Heart left ventricle (tissue), 16 donors: Measurements from ENCODE around the gene HMGN1. TPM values are rescaled to one million over a fixed set of nuclear protein-coding genes. Genes with fewer than 3 reads are reported as not detected.
A peak's percentile ranks its signal among the peaks of the same experiment; 100 is the strongest.
"Not testable (repeated sequence)": the region's sequence is repeated elsewhere in the genome, so short reads cannot be mapped to it uniquely, and the experiment has no call there.

ENCODE experiments used
- ATAC-seq, 4 donors: fragments of 200-7000 bp; cut with Tn5 transposase; one replicate each; pipeline ENCODE4 v1.9.1; 2020 to 2022; ENCODE audit warnings: moderate library complexity in 4 of 4, mild to moderate bottlenecking in 3 of 4, moderate number of reproducible peaks in 1 of 4
- DNase-seq, 5 donors: peaks; one replicate each; pipeline ENCODE4 v3.0.0-alpha.2; 2020
- H3K27ac ChIP-seq, 12 donors: fragments of 200-600 bp; sonication (generic) in 4 of 12; one replicate each; pipeline versions ENCODE4 v1.5.0 to v1.8.0; 2016 to 2022; ENCODE audit warnings: mild to moderate bottlenecking in 2 of 12
- H3K27me3 ChIP-seq, 9 donors: fragments of 200-600 bp; sonication (generic) in 2 of 9; one replicate each; pipeline versions ENCODE4 v1.5.1 to v1.8.0; 2016 to 2022; ENCODE audit warnings: mild to moderate bottlenecking in 3 of 9
- H3K36me3 ChIP-seq, 9 donors: fragments of 200-600 bp; sonication (generic) in 2 of 9; one replicate each; pipeline versions ENCODE4 v1.5.0 to v1.8.0; 2018 to 2022; ENCODE audit warnings: mild to moderate bottlenecking in 2 of 9
- H3K4me1 ChIP-seq, 12 donors: fragments of 200-600 bp; sonication (generic) in 4 of 12; one replicate each; pipeline versions ENCODE4 v1.5.0 to v1.8.0; 2016 to 2022; ENCODE audit warnings: mild to moderate bottlenecking in 3 of 12
- H3K4me3 ChIP-seq, 12 donors: fragments of 200-600 bp; sonication (generic) in 4 of 12; one replicate each; pipeline versions ENCODE4 v1.5.0 to v1.8.0; 2017 to 2022; ENCODE audit warnings: mild to moderate bottlenecking in 9 of 12, moderate library complexity in 4 of 12
- H3K9me3 ChIP-seq, 12 donors: fragments of 200-600 bp; sonication (generic) in 4 of 12; one replicate each; pipeline versions ENCODE4 v1.5.0 to v1.8.0; 2016 to 2022; ENCODE audit warnings: mild to moderate bottlenecking in 1 of 12
- POLR2A ChIP-seq, 2 donors: fragments of 450-650 bp; IDR thresholded peaks; one replicate each; pipeline ENCODE4 v1.6.1; 2017; ENCODE audit warnings: antibody characterized with exemption in 2 of 2, mild to moderate bottlenecking in 2 of 2, moderate library complexity in 2 of 2
- WGBS, 4 donors: extraction: QIAGEN DNeasy Blood & Tissue Kit in 2 of 4; methylation state at CpG; one replicate each; pipeline versions ENCODE4 v1.1.5 to v1.1.7; 2013 to 2018; 5-methylcytosine and 5-hydroxymethylcytosine counted together
- intact Hi-C, 10 donors: fragments of 100-400 bp; cut with DNase I; formaldehyde crosslinking; loops; one replicate each; pipeline versions ENCODE4 v1.11.1 to v1.14.2; 2022
- polyA plus RNA-seq, 2 donors: library from polyadenylated mRNA; stranded (reverse); fragments of 200-250 nt; gene quantifications; one replicate each; pipeline ENCODE4 v1.2.3, GENCODE V29; 2013
- total RNA-seq, 9 donors: library from RNA; depleted of rRNA in 2 of 9; stranded (reverse); fragments of >200 nt in 2 of 9; fragmentation: NEBNext Ultra II Directional in 3 of 9; extraction: Animal tissue kit (Norgen Biotek cat#: 25700) in 3 of 9; gene quantifications; one replicate each; pipeline versions ENCODE4 v1.1.0 to v1.2.4, GENCODE V29; 2016 to 2023
- TF ChIP-seq, protein P1 (sequence below), 12 donors: fragments of 200-600 bp; sonication (generic) in 4 of 12; IDR thresholded peaks; one replicate each; pipeline versions ENCODE4 v1.5.0 to v1.8.0; 2018 to 2022; ENCODE audit warnings: antibody characterized with exemption in 12 of 12, mild to moderate bottlenecking in 5 of 12
- donor health status: ischemic (EF 13 %, LVEDD 7.1; RV severe dilation, severe dysfunction).
- donor health status: healthy with polysubstance abuse.
- donor health status: DM: no; HTN: yes; CAD: no.
- donor health status: DM: no; HTN: no; CAD: no.
- donor health status: ischemic (EF 25% LVEDD 6.9; RV normal size, moderate dysfunction).
- donor health status: ischemic (EF 25% LVEDD 5.7; RV mildly dilated, moderate dysfunction).
- donor health status: healthy.
- donor health status: DM: yes; HTN: yes; CAD: no.
- donor health status: ischemic (EF 35%, LVEDD 5.7; RV mildly dilated, moderate dysfunction).
- donor health status: nonischemic (EF 11% LVEDD 7.7; RV severe dilation, severe dysfunction).
- donor health status: DM: yes; HTN: yes; CAD: no.
- donor health status: PGD.
- donor health status: ischemic (EF 29% LVEDD 5.4; RV normal size, mild dysfunction).
- donor health status: nonischemic (EF 23%, LVEDD 6.1; RV moderate dilation, normal function).

The HMGN1 gene
- total and polyA plus RNA-seq, 11 donors, result 35.9 to 108 (median 43.9) TPM

DNA sequence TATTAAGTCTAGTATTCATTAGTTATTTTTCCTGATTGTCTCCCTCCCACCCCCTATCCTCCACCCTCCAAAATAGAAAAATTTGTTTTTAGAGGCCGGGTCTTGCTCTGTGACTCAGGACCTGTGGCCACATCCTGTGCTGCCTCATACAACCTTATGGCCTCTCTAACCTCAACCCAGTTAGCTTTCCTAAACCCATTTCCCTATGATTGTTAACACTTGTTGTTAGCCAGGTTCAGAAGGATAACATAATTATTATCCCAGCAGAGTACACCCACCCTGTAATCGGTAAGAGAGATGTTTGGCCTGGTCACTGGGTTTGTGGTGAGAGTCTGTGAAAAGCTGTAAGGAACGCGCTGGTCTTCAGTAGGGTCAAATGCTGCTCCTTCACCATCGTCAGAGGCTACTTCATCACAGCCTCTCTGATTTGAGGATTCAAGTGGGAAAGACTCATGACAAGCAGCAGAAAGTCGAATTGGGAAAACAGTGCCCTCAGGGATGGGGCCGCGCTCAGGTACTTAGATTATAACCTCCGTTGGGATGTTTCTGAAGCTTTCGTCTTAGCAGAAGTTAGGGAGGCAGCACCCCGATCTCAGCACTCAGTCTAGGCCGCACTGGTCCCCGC lies 35.9 kb upstream of the HMGN1 start:
- DNase-seq (no peak), ATAC-seq (no peak)
- 84 to 89% (median 85%) methylated on average over 8 to 13 of the region's 13 CpGs for WGBS, 4 donors
- Histone ChIP-seq H3K4me1 (peaks cover 0 to 46% (median 27%) of the 10 kb centered on the region in 12 donors), H3K27ac (peak overlapping the region in 8 of 12 donors; percentile 56 to 85 (median 68)), H3K9me3 (no peaks in the 10 kb centered on the region), H3K27me3 (no peaks in the 10 kb centered on the region), H3K4me3 (peak overlapping the region in 5 of 12 donors; percentile 27 to 58 (median 54)), H3K36me3 (no peaks in the 10 kb centered on the region)
- intact Hi-C loops, result loop anchor here in 8 of 10 donors (5.0 to 10.0 kb wide), 6 partner anchors 32 to 202 kb away; partner anchors contain the start of genes PSMG1 (in 5 of the 8), HMGN1 (in 3 of the 8), BRWD1 (in 1 of the 8) and LCA5L (in 1 of the 8)
- no peak for TF ChIP-seq POLR2A (IDR thresholded peaks at IDR 0.05)
- TF ChIP-seq, protein P1, sequence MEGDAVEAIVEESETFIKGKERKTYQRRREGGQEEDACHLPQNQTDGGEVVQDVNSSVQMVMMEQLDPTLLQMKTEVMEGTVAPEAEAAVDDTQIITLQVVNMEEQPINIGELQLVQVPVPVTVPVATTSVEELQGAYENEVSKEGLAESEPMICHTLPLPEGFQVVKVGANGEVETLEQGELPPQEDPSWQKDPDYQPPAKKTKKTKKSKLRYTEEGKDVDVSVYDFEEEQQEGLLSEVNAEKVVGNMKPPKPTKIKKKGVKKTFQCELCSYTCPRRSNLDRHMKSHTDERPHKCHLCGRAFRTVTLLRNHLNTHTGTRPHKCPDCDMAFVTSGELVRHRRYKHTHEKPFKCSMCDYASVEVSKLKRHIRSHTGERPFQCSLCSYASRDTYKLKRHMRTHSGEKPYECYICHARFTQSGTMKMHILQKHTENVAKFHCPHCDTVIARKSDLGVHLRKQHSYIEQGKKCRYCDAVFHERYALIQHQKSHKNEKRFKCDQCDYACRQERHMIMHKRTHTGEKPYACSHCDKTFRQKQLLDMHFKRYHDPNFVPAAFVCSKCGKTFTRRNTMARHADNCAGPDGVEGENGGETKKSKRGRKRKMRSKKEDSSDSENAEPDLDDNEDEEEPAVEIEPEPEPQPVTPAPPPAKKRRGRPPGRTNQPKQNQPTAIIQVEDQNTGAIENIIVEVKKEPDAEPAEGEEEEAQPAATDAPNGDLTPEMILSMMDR (IDR thresholded peaks at IDR 0.05), result no peak

DNA sequence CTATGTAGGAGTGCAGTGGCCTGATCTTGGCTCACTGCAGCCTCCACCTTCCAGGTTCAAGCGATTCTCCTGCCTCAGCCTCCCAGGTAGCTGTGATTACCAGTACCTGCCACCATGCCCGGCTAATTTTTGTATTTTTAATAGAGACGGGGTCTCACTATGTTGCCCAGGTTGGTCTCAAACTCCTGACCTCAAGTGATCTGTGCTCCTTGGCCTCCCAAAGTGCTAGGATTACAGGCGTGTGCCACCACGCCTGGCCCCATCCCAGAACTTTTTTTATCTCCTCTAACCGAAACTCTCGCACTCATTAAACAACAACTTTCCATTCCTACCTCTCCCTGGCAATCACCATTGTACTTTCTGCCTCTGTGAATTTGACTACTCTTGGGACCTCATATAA lies 33.2 kb upstream of the HMGN1 start:
- intact Hi-C loops, result loop anchor here in 3 of 10 donors (10.0 kb wide), 2 partner anchors 63 to 197 kb away; partner anchors contain the start of genes PSMG1 (in 3 of the 3) and LCA5L (in 1 of the 3)
- peaks cover 0 to 31% (median 18%) of the 10 kb centered on the region in 12 donors for H3K4me1 ChIP-seq
- H3K36me3 ChIP-seq, H3K9me3 ChIP-seq, H3K27me3 ChIP-seq, H3K4me3 ChIP-seq, DNase-seq, ATAC-seq, H3K27ac ChIP-seq: not testable (repeated sequence)
- WGBS, 4 donors, result 95 to 99% (median 96%) methylated on average over 7 of the region's 7 CpGs

DNA sequence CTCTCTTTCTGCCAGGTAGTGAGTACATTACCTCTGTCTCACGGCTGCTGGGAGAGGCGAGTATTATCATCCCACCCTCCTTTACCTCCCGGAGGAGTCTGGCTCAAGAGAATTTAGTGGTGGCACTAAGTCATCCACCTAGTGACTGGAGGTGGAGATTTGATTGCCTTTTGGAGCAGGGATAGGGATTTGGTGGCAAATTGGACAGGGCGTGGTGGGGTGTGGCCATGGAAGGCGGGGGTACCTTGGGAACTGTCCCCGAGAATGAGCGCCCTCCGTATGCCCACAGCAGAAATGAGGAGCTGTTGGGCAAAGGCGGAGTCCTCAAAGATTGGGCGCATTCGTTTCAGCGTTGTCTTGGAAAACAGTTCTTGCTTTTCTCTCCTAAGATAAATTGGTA lies 32.1 kb upstream of the HMGN1 start:
- peak overlapping the region; percentile 79 to 97 (median 88) for H3K27ac ChIP-seq
- intact Hi-C loops, result loop anchor here in 5 of 10 donors (2.0 to 10.0 kb wide), 5 partner anchors 32 to 196 kb away; partner anchors contain the start of genes PSMG1 (in 3 of the 5), BRWD1 (in 1 of the 5), HMGN1 (in 1 of the 5) and LCA5L (in 1 of the 5)
- H3K27me3 ChIP-seq, result no peaks in the 10 kb centered on the region
- no peak for TF ChIP-seq POLR2A (IDR thresholded peaks at IDR 0.05)
- TF ChIP-seq, protein P1 (IDR thresholded peaks at IDR 0.05), result no peak
- no peak for ATAC-seq
- no peaks in the 10 kb centered on the region for H3K36me3 ChIP-seq
- H3K4me3 ChIP-seq, result peak overlapping the region; percentile 49 to 99 (median 82)
- WGBS, 4 donors, result 23 to 30% (median 28%) methylated on average over 12 of the region's 12 CpGs
- H3K9me3 ChIP-seq, result no peaks in the 10 kb centered on the region
- peaks cover 0 to 25% (median 11%) of the 10 kb centered on the region in 12 donors for H3K4me1 ChIP-seq
- no peak for DNase-seq

DNA sequence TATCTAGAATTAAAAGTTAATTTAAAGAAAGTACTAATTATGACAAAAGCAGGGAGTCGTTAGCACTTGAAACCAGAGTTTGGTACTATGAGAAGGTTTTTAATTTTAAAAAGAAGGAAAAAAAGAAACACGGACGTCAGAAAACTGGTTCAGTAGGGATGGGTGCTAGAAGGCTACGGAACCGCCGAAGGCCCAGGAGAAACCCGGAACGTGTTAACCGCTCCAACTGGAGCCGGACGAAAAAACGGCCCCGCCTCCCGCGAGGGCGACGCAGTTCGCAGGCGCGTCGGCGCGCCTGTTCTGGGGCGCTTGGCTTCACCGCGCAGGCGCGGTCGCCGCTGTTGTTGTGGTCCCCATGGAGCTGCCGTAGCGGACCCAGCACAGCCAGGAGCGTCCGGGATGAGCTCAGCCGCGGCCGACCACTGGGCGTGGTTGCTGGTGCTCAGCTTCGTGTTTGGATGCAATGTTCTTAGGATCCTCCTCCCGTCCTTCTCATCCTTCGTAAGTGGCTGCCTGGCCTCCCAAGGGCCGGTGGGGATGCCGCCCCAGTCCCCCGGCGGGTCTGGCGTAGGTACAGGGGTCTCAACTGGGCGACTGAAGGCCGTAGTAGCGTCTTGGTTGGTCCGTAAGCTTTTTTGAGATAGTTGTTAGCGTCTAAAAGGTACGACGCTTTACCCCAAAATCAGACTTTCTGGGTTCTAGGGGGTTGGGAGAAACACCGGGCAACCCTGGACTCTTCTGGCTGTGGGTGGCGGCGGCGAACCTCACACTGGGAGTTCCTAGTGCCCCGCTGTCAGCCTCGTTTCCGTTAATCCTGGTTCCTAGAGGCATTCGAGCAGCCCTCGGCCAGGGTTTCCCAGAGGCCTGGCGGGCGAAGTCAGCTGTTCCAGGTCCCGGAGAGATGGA lies 31.4 kb upstream of the HMGN1 start:
- no peaks in the 10 kb centered on the region for H3K36me3 ChIP-seq
- H3K4me1 ChIP-seq, result peaks cover 0 to 20% (median 10%) of the 10 kb centered on the region in 12 donors
- H3K4me3 ChIP-seq, result peak overlapping the region; percentile 49 to 99 (median 82)
- TF ChIP-seq, protein P1 (IDR thresholded peaks at IDR 0.05), result no peak
- peak in 1 of 2 donors; percentile 80 for TF ChIP-seq POLR2A (IDR thresholded peaks at IDR 0.05)
- DNase-seq, result peak; percentile 95 to 99 (median 98)
- peak overlapping the region; percentile 79 to 97 (median 88) for H3K27ac ChIP-seq
- intact Hi-C loops, result loop anchor here in 5 of 10 donors (1.0 to 10.0 kb wide), 6 partner anchors 8 to 195 kb away; partner anchors contain the start of genes PSMG1 (in 3 of the 5), HMGN1 (in 2 of the 5), BRWD1 (in 1 of the 5) and LCA5L (in 1 of the 5)
- peaks cover 0 to 4% (median 0%) of the 10 kb centered on the region in 9 donors for H3K27me3 ChIP-seq
- 0 to 1% (median 1%) methylated on average over 61 to 65 of the region's 65 CpGs for WGBS, 4 donors
- H3K9me3 ChIP-seq, result no peaks in the 10 kb centered on the region
- ATAC-seq, result peak; percentile 96 to 99 (median 99)
